Osteoblast (primary cell): ENCODE results near the gene COMMD1. TPM values are rescaled to one million over a fixed set of nuclear protein-coding genes. Genes with fewer than 3 reads are reported as not detected.

Experiments
- DNase-seq: peaks from one replicate; pipeline ENCODE4 v3.0.0; 2011; ENCODE audit warnings: low spot score, mixed read lengths; ENCODE audit not compliant: insufficient read length; ENCODE audit errors: missing footprints
- H2AFZ ChIP-seq: 2 replicates; pipeline ENCODE4 v1.6.0; 2011; ENCODE audit warnings: mild to moderate bottlenecking, low read length
- H3K27ac ChIP-seq: 2 replicates; pipeline ENCODE4 v1.5.1; 2011; ENCODE audit warnings: mild to moderate bottlenecking, low read depth, low read length, moderate library complexity
- H3K27me3 ChIP-seq: 2 replicates; pipeline ENCODE4 v1.6.0; 2012; ENCODE audit warnings: mild to moderate bottlenecking, control low read depth, inconsistent platforms, low read length, moderate library complexity; ENCODE audit not compliant: insufficient read depth
- H3K36me3 ChIP-seq: 2 replicates; pipeline ENCODE4 v1.5.1; 2011; ENCODE audit warnings: mild to moderate bottlenecking, low read length, control low read depth, moderate library complexity; ENCODE audit not compliant: insufficient read depth
- H3K4me1 ChIP-seq: 2 replicates; pipeline ENCODE4 v1.5.1; 2011; ENCODE audit warnings: mild to moderate bottlenecking, low read length, control low read depth, moderate library complexity; ENCODE audit not compliant: insufficient read depth
- H3K4me2 ChIP-seq: 2 replicates; pipeline ENCODE4 v1.6.0; 2011; ENCODE audit warnings: mild to moderate bottlenecking, low read length; ENCODE audit not compliant: insufficient read depth
- H3K4me3 ChIP-seq: fragments of 200-600 bp; sonication (generic); 3 replicates; pipeline ENCODE4 v1.5.1; 2012; ENCODE audit warnings: mild to moderate bottlenecking, low read length, inconsistent platforms; ENCODE audit not compliant: insufficient read depth
- H3K79me2 ChIP-seq: 2 replicates; pipeline ENCODE4 v1.6.0; 2012; ENCODE audit warnings: mild to moderate bottlenecking, low read length, control low read depth, inconsistent platforms; ENCODE audit not compliant: insufficient read depth
- H3K9me3 ChIP-seq: 2 replicates; pipeline ENCODE4 v1.5.1; 2011; ENCODE audit warnings: low read depth, low read length, control low read depth
- H4K20me1 ChIP-seq: 2 replicates; pipeline ENCODE4 v1.6.0; 2012; ENCODE audit warnings: mild to moderate bottlenecking, low read length, control low read depth; ENCODE audit not compliant: insufficient read depth
- total RNA-seq: library from RNA; depleted of rRNA; stranded (reverse); fragments of >200 nt; gene quantifications from 2 replicates; pipeline ENCODE4 v1.2.3, GENCODE V29; 2012
- TF ChIP-seq, protein P1 (sequence below): IDR thresholded peaks from 2 replicates; pipeline ENCODE4 v1.5.1; 2011; ENCODE audit warnings: mild to moderate bottlenecking, low read depth, low read length, moderate library complexity; ENCODE audit errors: extremely low read depth

The COMMD1 gene
- total RNA-seq, 1 donor, result 51.8 TPM

DNA sequence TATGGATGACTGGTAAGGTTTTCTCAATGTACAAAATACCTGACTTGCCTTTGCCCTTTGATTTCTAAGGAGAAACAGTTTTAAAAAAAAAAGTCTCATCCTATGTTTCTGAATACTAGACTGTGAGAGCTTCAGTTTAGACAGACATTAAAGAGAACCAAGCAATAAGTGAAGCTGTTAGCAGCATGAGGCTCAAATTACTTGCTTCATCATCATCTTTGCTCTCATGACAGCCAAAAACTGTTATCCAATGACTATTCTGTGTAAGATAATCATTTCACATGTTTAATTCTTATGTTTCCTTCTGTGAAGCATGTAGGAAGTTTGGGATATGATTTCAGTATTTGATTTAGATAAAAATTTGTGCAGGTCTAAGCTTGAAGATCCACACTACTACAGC is 129.2 kb downstream of the COMMD1 start:
- Histone ChIP-seq H3K36me3 (no peaks in the 10 kb centered on the region), H3K4me3 (no peak overlapping the region), H4K20me1 (no peaks in the 10 kb centered on the region), H2AFZ (no peak overlapping the region), H3K4me2 (no peak overlapping the region), H3K79me2 (no peaks in the 10 kb centered on the region), H3K27me3 (no peaks in the 10 kb centered on the region), H3K4me1 (no peaks in the 10 kb centered on the region), H3K27ac (no peak overlapping the region), H3K9me3 (no peaks in the 10 kb centered on the region)
- TF ChIP-seq, protein P1, sequence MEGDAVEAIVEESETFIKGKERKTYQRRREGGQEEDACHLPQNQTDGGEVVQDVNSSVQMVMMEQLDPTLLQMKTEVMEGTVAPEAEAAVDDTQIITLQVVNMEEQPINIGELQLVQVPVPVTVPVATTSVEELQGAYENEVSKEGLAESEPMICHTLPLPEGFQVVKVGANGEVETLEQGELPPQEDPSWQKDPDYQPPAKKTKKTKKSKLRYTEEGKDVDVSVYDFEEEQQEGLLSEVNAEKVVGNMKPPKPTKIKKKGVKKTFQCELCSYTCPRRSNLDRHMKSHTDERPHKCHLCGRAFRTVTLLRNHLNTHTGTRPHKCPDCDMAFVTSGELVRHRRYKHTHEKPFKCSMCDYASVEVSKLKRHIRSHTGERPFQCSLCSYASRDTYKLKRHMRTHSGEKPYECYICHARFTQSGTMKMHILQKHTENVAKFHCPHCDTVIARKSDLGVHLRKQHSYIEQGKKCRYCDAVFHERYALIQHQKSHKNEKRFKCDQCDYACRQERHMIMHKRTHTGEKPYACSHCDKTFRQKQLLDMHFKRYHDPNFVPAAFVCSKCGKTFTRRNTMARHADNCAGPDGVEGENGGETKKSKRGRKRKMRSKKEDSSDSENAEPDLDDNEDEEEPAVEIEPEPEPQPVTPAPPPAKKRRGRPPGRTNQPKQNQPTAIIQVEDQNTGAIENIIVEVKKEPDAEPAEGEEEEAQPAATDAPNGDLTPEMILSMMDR, result no peak
- DNase-seq, result no peak

DNA sequence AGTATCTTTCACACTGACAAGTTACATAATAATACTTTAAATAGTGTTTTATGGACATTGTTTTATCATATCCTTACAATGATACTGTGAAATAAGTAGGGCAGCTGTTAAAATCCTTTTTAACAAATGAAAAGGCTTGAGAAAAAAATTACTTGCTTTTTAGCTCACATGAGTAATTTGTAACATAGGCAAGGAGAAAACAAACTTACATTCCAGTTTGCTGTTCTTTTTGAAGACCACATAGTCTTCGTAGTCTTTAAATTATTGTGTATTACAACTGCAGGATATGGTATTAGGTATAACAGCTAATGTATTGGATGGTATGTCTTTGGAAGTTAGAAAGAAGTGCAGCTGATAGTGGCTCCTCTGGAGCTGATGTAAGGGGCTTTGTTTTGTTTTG is 130.8 kb downstream of the COMMD1 start:
- TF ChIP-seq, protein P1, result no peak
- H3K4me2 ChIP-seq, result no peak overlapping the region
- no peak overlapping the region for H3K27ac ChIP-seq
- H2AFZ ChIP-seq, result no peak overlapping the region
- H3K27me3 ChIP-seq, result no peaks in the 10 kb centered on the region
- no peaks in the 10 kb centered on the region for H4K20me1 ChIP-seq
- no peak for DNase-seq
- H3K4me3 ChIP-seq, result no peak overlapping the region
- H3K36me3 ChIP-seq, result no peaks in the 10 kb centered on the region
- H3K9me3 ChIP-seq, result no peaks in the 10 kb centered on the region
- H3K79me2 ChIP-seq, result no peaks in the 10 kb centered on the region
- H3K4me1 ChIP-seq, result no peaks in the 10 kb centered on the region

DNA sequence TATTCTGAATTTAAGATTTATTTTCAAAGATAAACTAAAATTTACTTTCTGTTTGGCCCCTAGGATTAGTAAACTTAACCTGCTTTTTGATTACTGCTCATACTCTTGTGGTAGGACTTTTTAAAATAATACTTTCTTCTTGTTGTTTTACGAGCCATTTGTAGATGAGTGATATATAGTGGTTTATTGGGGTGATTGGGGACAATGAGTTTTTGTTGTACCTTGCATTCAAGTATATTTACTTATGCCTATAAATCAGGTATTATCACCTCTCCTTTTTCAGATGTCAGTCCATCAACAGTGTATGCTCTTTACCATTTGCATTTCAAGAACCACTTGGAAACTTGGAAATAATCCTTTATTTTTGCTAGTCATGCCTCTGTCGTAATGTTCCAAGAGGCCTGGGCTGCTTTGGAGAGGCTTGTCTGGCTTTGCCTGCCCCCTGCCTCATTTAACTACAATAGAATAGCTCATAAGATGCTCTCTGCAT is 131.3 kb downstream of the COMMD1 start:
- Histone ChIP-seq H4K20me1 (no peaks in the 10 kb centered on the region), H3K4me1 (no peaks in the 10 kb centered on the region), H3K27ac (no peak overlapping the region), H3K4me2 (no peak overlapping the region), H3K4me3 (no peak overlapping the region), H3K36me3 (no peaks in the 10 kb centered on the region), H3K27me3 (no peaks in the 10 kb centered on the region), H2AFZ (no peak overlapping the region), H3K9me3 (no peaks in the 10 kb centered on the region), H3K79me2 (no peaks in the 10 kb centered on the region)
- no peak for DNase-seq
- TF ChIP-seq, protein P1, result no peak

DNA sequence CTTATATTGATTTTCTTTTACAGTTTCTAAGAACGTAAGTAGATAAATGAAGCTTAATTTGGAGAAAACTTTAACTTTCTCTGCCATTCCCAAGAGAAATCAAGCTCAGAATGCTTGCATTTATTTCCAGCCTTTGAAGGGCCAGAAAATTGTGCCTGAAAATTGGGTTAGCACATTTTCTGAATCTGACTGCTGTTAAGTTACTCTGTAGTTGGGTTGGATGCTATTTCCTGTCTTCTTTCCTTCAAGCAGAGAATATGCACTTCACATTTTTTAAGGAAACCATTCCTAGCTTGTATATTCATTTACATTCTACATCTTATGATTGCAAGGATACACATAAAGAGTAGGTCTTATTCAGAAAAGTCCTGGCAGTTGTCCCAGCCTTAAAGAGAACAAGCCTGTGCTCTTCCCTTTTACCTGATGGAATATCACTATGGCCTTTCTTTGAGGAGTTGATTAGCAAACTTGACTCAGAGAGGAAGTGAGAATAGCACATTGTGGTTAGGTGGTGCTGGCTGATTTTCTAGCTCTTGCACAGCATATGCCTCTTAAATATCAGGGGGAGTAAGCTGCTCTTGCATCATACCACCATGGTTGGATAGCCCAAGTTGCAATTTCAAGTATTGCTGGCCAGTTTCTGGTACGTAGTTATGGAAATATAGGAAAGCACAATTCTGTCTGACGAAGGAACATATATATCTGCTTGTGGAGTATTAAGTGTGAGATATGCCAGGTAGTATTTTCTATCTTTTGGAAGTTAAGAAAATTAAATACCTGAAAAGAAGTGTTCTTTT is 133.7 kb downstream of the COMMD1 start:
- no peak overlapping the region for H2AFZ ChIP-seq
- H3K4me1 ChIP-seq, result no peaks in the 10 kb centered on the region
- no peak overlapping the region for H3K27ac ChIP-seq
- no peak overlapping the region for H3K4me2 ChIP-seq
- peak; percentile 85 for DNase-seq
- no peaks in the 10 kb centered on the region for H4K20me1 ChIP-seq
- no peaks in the 10 kb centered on the region for H3K79me2 ChIP-seq
- TF ChIP-seq, protein P1, result no peak
- H3K27me3 ChIP-seq, result no peaks in the 10 kb centered on the region
- no peaks in the 10 kb centered on the region for H3K36me3 ChIP-seq
- H3K9me3 ChIP-seq, result no peaks in the 10 kb centered on the region
- H3K4me3 ChIP-seq, result no peak overlapping the region
